CD4-positive, alpha-beta T cell treated with Interleukin-10 for 1 hour (primary cell): Measurements from ENCODE around the gene POU2F2.
A peak's percentile ranks its signal among the peaks of the same experiment; 100 is the strongest.

Experiments
- DNase-seq: peaks from one replicate; pipeline ENCODE4 v3.0.0-alpha.2; 2020

The POU2F2 gene

DNA sequence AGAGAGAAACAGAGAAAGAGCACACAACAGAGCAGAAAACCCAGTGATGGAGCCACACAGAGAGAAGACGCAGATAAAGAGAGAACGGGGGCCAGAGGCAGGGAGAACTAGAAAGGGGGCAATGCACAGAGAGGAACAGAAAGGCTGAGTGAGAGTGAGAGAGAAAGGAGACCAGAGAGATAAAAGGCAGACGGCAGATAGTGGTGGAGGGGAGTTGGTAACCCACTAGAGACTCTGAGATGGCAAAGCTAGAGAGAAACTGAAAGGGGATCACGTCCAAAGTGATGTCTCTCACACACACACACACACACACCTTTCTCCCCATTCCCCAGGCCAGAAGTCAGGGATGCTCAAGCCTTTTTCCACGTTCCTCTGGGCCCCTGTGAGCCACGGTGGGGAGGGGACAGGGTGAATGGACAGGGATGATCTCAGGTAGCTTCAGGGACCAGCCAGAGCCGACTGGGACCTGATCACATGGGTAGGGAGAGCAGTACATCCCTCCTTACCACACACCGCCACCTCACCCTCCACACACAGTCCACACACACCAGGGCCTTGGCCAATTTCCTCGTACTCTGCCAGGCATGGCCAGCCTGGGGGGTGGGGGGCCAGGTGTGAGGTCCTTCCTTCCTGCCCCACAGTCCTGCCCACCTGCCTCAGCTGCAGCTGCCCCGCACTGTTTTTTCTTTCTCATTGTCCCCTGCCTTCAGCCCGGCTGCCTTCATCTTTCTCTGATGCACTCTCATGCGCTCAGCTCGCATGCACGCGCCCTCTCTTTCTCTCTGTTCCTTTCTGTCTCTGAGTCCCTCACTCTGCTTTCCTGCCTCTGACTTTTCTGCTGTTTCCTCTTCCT, 22.5 kb upstream of the POU2F2 start:
- DNase-seq, result no peak

DNA sequence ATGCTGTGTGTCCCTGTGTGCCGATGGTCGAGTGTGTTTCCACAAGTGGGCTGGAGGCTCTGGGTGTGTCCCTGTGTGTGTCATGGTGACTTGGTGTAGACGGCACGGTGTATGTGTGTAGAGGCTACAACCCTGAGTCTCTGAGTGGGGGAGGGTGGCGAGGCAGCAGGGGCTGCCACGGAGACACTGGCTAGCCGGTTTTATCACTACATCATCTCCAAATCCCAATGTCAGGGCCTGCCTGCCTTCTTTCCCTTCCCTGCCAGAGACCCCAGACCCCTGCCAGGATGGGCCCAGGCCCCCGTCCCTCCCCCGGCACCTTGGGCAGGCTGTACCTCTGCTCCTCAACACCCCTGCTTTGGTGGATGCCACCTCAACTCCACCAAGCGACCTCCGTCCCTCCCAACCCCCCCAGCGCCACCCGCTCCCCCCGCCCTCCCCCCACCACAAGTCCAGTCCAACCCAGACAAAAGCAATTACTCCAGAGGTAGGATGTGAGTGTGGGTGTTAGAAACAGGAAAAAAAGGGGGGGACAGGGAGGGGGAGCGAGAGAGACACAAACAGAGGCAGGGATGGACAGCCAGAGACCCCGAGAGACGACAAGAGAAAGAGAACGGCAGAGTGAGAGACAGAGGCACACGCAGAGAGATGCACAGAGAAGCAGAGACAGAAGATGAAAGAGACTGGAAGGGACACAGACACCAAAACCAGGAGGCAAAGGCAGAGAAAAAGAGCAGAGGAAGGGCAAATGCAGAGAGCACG, 21.6 kb upstream of the POU2F2 start:
- no peak for DNase-seq

DNA sequence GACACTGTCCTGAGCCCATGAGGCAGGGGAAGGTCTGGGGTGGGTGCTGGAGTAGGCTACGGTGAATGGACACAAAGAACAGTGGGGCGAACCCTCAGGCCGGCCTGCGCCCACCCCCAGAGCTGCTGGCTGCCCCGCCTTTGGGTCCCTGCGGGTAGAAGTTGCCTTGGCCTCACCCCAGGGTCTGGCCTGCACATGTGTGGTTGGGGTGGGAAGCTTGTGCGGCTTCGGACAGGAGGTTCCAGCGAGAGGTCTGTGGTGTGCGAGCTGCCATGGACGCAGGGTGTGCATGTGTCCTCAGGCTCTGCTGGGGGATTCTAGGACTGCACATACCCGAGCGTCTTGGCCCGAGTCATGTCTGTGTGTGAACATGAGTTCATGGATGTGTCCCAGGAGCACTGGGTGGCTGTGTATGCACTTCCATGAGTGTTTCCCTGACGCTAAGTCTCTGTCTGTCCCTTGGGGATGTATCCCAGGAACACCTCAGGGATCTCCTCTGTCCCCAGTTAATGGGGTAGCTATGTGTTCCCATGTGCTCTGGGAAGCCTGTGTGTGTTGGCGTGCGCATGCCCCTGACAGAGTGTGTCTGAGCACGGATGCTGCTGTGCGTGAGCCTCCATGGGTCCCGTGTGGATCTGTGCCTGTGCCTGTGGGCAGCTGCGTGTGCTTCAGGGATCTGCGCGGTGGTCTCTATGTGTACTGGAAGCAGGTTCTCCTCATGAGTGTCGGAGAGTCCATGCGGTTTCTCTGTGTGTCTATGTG, 20.8 kb upstream of the POU2F2 start:
- DNase-seq, result no peak

DNA sequence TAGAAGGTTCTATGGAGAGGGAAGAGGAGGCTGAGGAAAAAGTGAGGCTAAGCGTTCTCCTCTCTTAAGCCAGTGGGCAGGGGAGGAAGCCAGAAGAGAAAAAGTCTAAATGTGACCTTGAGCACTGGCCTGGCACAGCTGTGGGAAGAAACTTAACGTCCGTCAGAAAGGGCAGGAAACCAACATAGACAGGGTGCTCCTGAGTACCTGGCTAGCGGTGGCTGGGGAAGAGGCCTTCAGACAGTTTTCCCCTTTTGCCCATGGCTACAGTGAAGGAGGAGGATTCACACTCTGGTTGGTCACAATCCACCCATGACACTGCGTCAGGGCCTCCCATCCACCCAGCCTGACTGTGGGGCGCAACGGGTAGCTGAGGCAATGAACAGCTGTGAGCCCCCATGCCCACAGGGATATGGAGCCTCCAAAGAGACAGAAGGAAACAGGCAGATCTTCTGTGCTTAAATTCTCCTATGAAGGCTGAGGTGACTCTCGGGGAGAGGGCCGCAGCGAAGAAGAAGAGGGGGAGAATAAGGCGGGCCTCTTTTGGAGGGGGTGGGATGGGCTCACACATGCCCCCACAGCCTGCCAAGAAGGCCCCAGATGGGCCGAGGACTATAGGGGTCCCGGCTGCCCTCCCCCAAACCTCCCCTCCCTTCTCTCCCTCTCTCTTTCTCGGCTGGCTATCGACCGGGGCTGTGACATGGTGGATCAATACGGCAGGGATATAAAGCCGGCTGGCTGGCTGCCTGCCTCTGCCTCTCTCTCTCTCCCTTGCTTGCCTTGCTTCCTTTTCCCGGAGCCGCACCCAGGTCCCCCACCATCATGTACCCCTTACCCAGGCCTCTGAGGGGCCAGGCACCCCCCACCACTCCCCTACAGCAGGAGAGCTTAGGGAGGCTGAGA, 19.8 kb upstream of the POU2F2 start:
- DNase-seq, result no peak

DNA sequence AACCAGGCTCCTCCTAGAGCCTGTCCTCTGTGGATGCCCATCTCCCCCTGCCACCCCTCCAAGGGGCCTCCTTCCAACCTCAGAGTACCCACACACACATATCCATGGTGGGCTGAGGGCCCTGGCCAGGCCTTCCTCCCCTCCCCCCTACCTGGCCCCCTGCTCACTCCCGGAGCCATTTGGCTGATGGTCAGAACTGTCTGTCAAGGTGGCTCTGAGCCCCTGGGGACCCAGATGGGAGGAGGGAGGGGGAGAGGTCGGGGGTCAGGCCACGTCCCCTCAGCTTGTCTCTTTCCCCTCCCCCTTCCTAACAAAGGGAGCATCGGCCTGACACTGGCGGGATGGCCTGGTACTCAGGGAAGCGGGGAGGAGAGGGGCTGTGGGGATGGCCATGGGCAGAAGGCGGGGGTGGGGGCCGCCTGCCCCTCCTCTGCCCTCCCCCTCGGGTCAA, 18.7 kb upstream of the POU2F2 start:
- DNase-seq, result no peak

DNA sequence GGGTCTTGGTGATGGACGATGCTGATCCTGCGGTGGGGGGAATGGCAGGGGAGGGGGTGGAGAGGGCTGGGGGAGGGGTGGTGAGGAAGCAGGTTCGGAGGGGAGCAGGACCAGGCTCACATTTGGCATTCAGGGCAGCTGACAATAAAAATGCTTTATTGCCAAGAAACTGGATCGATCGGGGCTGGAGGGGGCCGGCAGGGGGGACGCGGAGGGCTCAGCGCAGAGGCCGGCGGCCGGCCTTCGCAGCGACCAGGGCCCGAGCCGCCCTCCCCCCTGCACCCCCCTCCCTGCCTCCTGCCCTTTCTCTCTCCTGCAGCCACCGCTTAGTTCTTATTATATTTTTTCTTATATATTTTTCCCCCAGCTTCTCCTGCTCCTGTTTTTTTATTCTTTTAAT, 18.1 kb upstream of the POU2F2 start:
- DNase-seq, result no peak

DNA sequence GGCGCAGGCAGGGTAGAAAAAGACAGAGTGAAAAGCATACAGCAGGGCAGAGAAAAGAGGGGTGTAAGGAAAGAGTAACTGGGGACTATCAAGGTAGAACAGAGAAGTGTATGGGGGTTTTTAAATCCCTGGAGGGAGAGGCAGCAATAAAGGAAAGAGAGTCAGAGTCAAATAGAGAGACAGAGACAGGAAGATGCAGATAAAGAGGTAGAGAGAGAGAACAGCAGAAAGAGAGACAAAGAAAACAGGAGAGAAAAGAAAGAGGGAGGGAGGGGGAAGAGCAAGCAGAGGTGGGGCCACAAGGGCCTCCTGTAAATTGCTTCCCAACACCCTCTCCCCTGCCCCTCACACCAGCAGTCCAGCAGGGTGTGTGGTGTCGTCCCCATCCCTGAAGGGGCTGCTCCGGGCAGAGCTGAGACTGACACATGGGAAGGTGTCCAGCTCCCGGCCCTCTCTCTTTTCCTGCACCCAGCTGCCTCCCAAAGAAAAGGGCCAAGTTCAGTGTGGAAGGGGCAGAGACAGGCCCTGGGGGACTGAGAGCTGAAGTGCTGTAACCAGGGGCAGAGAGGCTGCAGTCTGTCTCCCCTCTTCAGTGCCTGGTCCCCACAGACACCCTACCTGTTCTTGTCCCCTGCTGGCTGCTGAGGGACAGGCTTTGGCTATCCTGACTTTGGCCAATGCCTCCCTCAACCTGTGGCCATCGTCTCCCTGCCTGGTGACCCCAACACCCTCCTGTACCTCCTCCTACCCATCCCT, 17.4 kb upstream of the POU2F2 start:
- DNase-seq, result no peak

DNA sequence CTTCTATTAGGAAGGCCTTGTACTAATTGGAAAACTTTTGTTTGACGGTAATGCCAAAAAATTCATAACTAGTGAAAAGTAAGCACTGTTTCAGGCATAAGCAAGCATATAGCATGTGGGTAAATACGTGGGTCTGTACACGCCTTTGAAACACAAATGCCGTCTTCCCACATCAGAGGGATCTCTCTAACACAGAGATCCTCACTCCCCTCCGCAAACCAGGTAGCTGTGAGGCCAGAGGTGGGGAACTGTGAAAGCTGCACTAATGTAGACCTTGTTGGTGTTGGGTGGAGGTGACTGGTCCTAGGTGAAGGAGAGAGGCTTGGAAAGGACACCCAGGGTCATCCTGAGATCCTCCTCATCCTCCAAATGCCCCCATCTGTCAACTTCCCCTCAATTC, 16.0 kb upstream of the POU2F2 start:
- no peak for DNase-seq

DNA sequence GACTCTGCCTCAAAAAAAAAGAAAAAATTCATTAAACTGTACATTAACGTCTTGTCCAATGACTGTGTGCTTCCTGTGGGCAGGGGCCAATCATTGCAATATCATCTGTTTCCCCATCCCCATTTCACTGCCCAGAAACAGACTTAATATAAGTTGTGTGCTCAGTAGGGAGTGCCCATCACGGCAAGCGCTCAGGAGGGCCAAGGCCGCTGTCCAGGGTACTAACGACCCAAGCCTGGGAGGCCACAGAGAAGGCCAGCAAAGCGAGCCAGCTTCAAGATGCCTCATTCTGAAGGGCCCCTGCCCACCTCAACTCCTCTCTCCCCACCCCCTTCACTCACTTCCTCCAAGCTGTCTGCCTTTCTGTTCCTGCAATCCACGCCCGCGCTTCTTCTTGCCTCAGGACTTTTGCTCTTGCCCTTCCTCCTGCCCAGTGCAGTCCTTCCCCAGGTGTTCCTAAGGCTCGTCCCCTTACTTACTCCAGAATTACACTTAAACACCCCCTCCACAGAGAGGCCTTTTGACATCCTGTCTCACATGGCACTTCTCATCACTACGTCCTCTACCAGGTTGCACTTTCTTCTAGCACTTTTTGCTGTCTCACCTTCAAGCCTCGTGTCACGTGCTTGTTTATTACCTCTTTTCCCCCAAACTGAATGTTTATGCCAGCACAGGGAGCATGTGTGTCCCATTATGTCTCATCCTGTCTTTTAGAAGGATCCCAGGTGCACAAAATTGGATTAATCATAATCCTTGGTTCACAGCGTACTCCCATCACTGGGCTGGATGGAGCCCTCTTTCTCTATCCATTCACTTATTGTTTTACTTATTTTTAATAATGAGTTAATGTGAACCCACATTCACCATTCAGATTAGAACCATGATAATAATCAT, 11.3 kb upstream of the POU2F2 start:
- no peak for DNase-seq

DNA sequence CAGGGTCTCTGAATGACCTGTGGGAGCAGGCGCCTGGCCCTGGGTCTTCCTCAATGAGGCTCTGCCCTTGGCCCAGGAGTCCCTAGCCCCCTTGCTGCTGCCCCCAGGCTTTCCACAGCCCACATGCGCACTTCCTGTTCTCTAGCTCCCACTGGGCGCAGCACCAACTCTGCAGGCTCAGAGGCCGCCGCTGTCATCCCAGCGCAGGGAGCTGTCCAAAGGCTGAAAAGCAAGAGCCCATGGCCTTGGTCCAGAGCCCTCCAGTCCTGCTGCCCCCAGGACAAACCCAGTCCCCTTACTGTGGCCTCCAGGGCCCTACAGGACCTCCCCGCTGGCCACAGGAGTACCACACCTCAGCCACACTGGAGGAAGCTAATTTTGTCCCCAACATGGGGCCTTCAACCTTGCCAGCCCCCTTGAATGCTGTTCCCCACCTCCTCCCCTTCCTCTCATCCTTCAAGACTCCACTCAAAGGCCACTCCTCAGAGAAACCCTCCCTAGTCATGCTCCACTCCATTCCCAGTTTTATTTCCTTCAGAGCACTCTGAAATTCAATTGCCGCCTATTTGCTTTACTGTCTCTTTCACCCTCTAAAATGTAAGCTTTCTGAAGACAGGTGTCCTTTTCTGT, 8.0 kb upstream of the POU2F2 start:
- no peak for DNase-seq

DNA sequence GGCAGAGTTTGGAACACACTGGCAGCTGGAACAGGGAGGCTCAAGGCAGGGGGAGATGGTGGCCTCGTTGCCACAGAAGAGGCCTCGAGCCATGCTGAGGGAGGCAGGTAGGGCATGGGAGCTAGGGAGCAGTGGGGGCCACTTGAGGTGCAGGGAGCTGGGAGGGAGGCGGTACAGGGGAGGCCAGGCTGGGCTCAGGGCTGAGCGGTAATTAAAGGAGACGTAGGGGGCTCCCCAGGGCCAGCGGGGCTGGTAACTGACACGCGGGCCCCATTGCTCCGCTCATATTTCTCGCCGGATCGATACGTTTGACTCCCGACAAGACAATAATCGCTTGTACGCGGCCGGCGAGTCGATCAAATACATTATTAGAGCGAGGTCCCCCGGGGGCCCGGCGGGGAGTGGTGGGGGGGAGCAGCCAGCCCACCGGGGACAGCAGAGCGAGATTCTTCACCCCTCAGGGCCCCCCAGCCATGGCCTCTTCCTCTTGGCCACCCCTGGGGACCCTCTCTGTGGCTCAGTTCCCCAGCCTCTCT, 2.4 kb upstream of the POU2F2 start:
- no peak for DNase-seq

DNA sequence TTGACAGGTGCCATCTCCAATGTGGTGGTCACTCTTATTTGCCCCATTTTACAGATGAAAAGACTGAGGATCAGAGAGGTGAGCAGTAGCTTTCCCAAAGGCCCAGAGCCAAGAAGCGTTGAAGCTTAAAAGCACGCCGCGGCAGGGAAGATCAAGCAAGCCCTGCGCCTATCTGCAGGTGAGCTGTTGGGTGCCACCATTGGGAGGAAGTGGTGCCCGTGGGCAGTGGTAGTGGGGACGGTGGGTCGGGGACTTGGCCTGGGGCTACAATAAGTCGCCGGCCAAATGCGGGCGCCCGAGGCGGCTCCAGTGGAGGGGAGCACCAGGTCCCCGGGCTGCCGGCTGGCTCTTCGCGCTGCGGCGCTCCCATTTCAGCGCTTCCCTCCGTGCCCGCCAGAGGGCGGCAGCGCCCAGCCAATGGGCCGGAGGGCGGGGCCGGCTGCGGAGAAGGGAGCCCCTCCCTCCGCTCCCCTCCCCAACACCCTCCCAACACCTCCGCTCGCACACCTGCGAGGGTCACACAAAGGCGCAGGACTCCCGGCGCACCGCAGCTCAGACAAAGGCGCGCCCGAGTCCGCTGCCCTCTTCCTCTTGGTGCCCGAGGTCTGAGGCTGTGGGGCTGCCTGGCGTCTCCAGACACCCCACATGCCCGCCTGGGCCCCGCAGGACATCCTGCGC, 744 bp upstream of the POU2F2 start:
- DNase-seq, result peak; percentile 90

DNA sequence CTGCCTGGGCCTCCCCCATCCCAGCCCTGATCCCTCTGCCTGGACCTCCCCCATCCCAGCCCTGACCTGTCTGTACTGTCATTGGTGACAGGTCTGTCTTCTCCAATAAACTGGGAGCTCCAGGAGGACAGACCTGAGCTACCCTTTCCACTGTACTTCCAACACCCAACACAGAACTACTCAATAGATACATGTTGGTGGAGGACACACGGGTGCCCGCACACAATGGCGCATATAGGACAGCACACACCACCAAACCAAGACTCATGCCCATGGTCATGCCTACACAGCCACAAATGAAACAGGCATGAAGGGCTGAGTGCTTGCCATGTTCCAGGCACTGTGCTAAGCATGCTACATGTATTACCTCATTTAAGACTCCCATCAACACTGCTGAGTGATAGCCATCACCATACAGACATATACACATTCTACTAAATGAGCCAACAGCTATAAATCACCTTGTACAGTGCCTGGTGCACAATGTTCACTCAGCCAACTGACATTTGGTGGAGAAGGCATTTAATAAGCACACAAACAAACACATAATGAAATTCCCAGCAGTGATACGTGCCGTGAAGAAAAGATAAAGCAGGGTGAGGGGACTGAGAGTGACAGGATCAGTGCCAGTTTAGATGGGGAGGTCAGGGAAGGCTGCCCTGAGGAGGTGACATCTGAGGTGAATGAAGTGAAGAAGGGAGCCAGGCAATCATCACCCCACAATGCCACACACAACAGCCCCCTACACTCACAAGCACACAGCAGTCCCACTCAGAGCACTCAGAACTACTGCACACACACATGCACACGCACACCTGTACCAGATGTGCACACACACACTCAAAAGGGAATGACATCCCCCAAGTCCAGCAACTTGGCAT, 857 bp downstream of the POU2F2 start:
- no peak for DNase-seq

DNA sequence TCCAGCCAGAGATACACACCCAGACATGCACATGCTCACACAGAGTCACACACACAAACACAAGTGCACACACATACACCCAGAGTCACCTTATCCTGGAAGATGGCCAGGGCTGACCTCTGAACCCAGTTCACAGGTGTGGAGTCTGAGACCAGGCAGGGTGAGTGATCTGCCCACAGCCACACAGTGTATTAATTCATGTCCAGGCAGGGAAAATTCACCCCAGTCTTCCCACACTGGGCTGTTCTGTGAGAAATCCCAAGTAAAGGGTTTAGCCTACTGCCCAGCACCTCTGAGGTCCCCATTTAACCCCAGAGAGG, 2.0 kb downstream of the POU2F2 start:
- DNase-seq, result no peak

DNA sequence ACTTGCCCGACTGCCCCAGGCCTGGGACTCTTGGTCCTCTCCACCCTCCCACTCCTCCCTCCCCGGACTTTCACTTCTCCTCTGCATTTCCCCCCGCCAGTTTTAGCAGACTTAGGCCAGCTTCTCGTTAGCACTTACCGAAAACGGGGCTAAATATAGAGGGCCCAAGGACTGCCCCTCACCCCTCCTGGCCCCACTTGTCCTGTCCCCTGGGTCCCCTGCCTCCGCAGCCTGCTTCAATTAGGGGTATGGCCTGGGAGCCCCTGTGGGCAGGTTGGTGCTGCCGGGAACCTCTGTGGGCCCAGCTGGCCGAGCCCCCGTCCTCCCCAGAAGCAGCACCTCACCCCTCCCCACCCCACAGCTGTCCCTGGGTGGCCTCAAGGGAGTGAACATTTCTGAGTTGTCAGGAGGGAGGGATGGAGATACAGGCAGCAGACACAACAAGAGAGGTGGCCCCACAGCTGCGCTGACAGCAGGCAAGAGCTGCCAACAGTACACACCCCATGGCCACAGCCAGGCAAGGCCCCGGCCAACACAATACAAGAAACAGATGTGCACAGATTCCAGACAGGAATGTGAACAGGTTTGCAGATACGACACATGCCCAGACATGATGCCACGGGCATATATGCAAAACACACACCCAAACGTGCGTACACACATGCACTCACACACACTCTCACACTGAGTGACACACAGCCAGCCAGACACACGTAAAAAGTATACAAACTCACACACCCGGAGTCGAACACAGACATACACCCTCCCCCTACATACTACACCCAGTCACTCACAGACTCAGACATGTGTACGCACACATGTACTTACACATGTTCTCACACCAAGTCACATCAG, 2.6 kb downstream of the POU2F2 start:
- DNase-seq, result no peak

DNA sequence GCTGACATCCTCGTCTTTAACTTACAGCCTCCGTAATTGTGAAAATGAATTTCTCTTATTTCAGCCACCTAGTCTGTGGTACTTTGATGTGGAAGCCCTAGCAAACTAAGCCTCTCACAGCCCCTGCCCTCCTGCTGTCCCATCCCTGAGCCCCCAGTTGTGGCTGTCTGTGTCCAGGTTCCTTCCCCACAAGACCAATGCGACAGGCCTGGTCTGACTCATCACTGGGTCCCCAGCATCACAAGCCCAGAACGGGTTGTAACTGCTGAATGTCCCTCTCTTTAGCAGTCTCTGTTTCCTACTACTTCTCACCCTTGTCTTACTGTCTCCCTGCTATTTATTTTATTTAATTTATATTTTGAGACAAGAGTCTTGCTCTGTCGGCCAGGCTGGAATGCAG, 5.7 kb downstream of the POU2F2 start:
- DNase-seq, result no peak

DNA sequence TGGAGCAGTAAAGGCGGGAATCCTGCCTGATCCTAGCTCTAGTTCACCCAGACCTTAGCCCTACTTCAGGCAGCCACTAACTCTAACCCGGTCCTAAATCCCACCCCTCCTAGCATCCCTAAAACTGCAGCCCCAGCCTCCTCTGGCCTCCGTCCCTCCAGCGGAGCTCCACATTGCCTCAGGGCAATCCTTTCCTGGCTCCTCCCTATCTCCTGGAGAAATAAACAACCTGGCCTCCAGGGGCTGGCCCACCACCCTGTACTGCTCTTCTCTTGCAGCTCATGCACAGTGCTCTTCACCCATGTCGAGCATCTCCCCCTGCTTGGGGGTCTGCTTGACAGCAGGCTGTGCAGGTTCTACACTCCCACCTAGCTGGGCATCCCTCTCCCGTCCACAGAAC, 6.7 kb downstream of the POU2F2 start:
- DNase-seq, result no peak
